B cell (primary cell): ENCODE measurements around the gene ATG2A. TPM values are rescaled to one million over a fixed set of nuclear protein-coding genes. Genes with fewer than 3 reads are reported as not detected.

Experiments used
- ATAC-seq: fragments of 200-7000 bp; cut with Tn5 transposase; one replicate; pipeline ENCODE4 v1.10.0; 2021; ENCODE audit warnings: low read depth, mild to moderate bottlenecking, moderate number of reproducible peaks, moderate library complexity
- CTCF ChIA-PET: fragments of 350-600 bp; sonication (Branson Sonifier 250); formaldehyde crosslinking; loops from one replicate; lab custom pipeline; 2021; ENCODE audit warnings: antibody characterized with exemption, inconsistent platforms; lab: Charles Lee
- POLR2A ChIA-PET: fragments of 350-600 bp; sonication (Branson Sonifier 250); formaldehyde crosslinking; loops from one replicate; lab custom pipeline; 2021; ENCODE audit warnings: antibody characterized with exemption; lab: Charles Lee
- DNase-seq: peaks from one replicate; pipeline ENCODE4 v3.0.0; 2013
- H2AFZ ChIP-seq: 2 replicates; pipeline ENCODE4 v1.6.1; 2012; ENCODE audit warnings: mild to moderate bottlenecking, low read depth, low read length; ENCODE audit not compliant: insufficient read depth, poor library complexity, severe bottlenecking
- H3K27ac ChIP-seq, 2 donors: 1 replicate in 1 of 2; 2 replicates in 1 of 2; pipeline ENCODE4 v1.5.1; 2012 to 2013; ENCODE audit warnings: low read length in 2 of 2, mild to moderate bottlenecking in 2 of 2, moderate library complexity in 1 of 2
- H3K27me3 ChIP-seq, 4 experiments: fragments of 200-600 bp in 1 of 4; sonication (generic) in 1 of 4; replicated peaks in 1 of 4; 1 replicate in 2 of 4; 2 replicates in 2 of 4; pipeline versions ENCODE4 v1.6.1 to v1.7.0; 2013 to 2016; ENCODE audit warnings: low read length in 3 of 4, mild to moderate bottlenecking in 2 of 4, mixed read lengths in 1 of 4, moderate library complexity in 1 of 4; ENCODE audit not compliant: insufficient read depth in 4 of 4, control insufficient read depth in 3 of 4; ENCODE audit errors: control extremely low read depth in 1 of 4
- H3K36me3 ChIP-seq, 2 experiments: replicated peaks in 1 of 2; 1 replicate in 1 of 2; 2 replicates in 1 of 2; pipeline versions ENCODE4 v1.6.1 to v1.7.1; 2013; ENCODE audit warnings: low read length in 1 of 2; ENCODE audit not compliant: insufficient read depth in 2 of 2, control insufficient read depth in 1 of 2; ENCODE audit errors: control extremely low read depth in 1 of 2, extremely low read depth in 1 of 2
- H3K4me1 ChIP-seq, 2 donors: fragments of 200-600 bp in 1 of 2; sonication (generic) in 1 of 2; 1 replicate in 1 of 2; 2 replicates in 1 of 2; pipeline versions ENCODE4 v1.5.1 to v1.6.1; 2013 to 2017; ENCODE audit warnings: low read length in 2 of 2; ENCODE audit not compliant: control insufficient read depth in 2 of 2, insufficient read depth in 2 of 2
- H3K4me2 ChIP-seq: replicated peaks from 2 replicates; pipeline ENCODE3; 2012; ENCODE audit warnings: mild to moderate bottlenecking, low read depth, low read length; ENCODE audit not compliant: poor library complexity, severe bottlenecking
- H3K4me3 ChIP-seq, 5 experiments: fragments of 200-600 bp in 1 of 5; sonication (generic) in 1 of 5; 1 replicate in 3 of 5; 2 replicates in 2 of 5; pipeline versions ENCODE4 v1.5.1 to v1.7.0; 2011 to 2016; ENCODE audit warnings: low read length in 4 of 5, mild to moderate bottlenecking in 4 of 5, low read depth in 2 of 5, control low read depth in 1 of 5, moderate library complexity in 1 of 5; ENCODE audit not compliant: insufficient read depth in 1 of 5; ENCODE audit errors: control extremely low read depth in 1 of 5, extremely low read depth in 1 of 5
- H3K79me2 ChIP-seq: fragments of 200-600 bp; sonication (generic); one replicate; pipeline ENCODE4 v1.6.0; 2016; ENCODE audit warnings: low read length; ENCODE audit not compliant: control insufficient read depth, insufficient read depth
- H3K9ac ChIP-seq: fragments of 200-600 bp; sonication (generic); 2 replicates; pipeline ENCODE4 v1.6.1; 2017; ENCODE audit warnings: mild to moderate bottlenecking, low read length, moderate library complexity
- H3K9me3 ChIP-seq, 3 donors: one replicate each; pipeline versions ENCODE4 v1.6.1 to v1.7.1; 2013; ENCODE audit warnings: low read length in 2 of 3; ENCODE audit not compliant: control insufficient read depth in 2 of 3, insufficient read depth in 1 of 3; ENCODE audit errors: control extremely low read depth in 1 of 3
- H4K20me1 ChIP-seq: 2 replicates; pipeline ENCODE4 v1.6.0; 2012; ENCODE audit warnings: mild to moderate bottlenecking, low read length; ENCODE audit not compliant: insufficient read depth, control insufficient read depth, poor library complexity, severe bottlenecking
- H3K27ac Mint-ChIP-seq: one replicate; pipeline ENCODE4 v1.8.0; 2021; ENCODE audit warnings: mixed read lengths
- H3K27me3 Mint-ChIP-seq: one replicate; pipeline ENCODE4 v1.8.0; 2021; ENCODE audit warnings: mixed read lengths
- H3K4me1 Mint-ChIP-seq: one replicate; pipeline ENCODE4 v1.8.0; 2021; ENCODE audit warnings: mixed read lengths
- H3K4me3 Mint-ChIP-seq: one replicate; pipeline ENCODE4 v1.8.0; 2021; ENCODE audit warnings: mixed read lengths
- H3K9me3 Mint-ChIP-seq: one replicate; pipeline ENCODE4 v1.8.0; 2022; ENCODE audit warnings: mixed read lengths; ENCODE audit not compliant: insufficient read depth
- EZH2 ChIP-seq: IDR thresholded peaks from 2 replicates; pipeline ENCODE4 v1.6.1; 2012; ENCODE audit warnings: borderline replicate concordance, low read depth, mild to moderate bottlenecking, moderate library complexity, low read length; ENCODE audit not compliant: insufficient read depth, poor library complexity, severe bottlenecking
- WGBS: methylation state at CpG from one replicate; pipeline ENCODE4 v1.1.5; 2013; ENCODE audit warnings: missing lambda C conversion rate; ENCODE audit not compliant: insufficient coverage; 5-methylcytosine and 5-hydroxymethylcytosine counted together
- intact Hi-C: fragments of 100-400 bp; cut with micrococcal nuclease; formaldehyde crosslinking; loops from one replicate; pipeline ENCODE4 v1.10.0; 2022
- polyA plus RNA-seq: library from polyadenylated mRNA; depleted of rRNA; stranded (reverse); fragments of >200 nt; gene quantifications from 2 replicates; pipeline ENCODE4 v1.2.3, GENCODE V29; 2012
- total RNA-seq, 2 donors: library from RNA; stranded (reverse); fragments of 120-200 nt in 1 of 2; gene quantifications; 1 replicate in 1 of 2; 2 replicates in 1 of 2; pipeline versions ENCODE4 v1.2.3 to v1.2.4, GENCODE V29; 2013 to 2022
- TF ChIP-seq, protein P1 (sequence below): fragments of 200-600 bp; IDR thresholded peaks from one replicate; pipeline ENCODE4 v1.8.0; 2022; ENCODE audit warnings: antibody characterized with exemption, mild to moderate bottlenecking

ATG2A gene
- total and polyA plus RNA-seq, 2 donors (not counting 1 experiment from before 2014, with no cell fraction given) = 24.3 to 38.6 TPM

- peaks cover 57 to 69% of the 10 kb centered on the region in 2 donors for H3K4me1 ChIP-seq
- peak overlapping the region; percentile 94 for H3K27ac Mint-ChIP-seq
- WGBS = under 1% methylated on average over 38 of the region's 41 CpGs
- peak overlapping the region; percentile 47 to 79 for H3K27ac ChIP-seq
- DNase-seq (peak; percentile 64), ATAC-seq (peak; percentile 8)
- H3K9me3 ChIP-seq = peaks cover 0 to 4% (median 0%) of the 10 kb centered on the region in 3 donors
- H3K9ac ChIP-seq = peak overlapping the region; percentile 99
- peak overlapping the region; percentile 78 to 99 (median 92) for H3K4me3 ChIP-seq
- ChIA-PET CTCF (interaction anchor here (0.7 to 30.2 kb wide), 5 partner anchors 10 to 21 kb away, joined by 3 to 1254 read pairs (median 9); partner anchors contain the start of gene CDC42BPG), POLR2A (interaction anchor here (0.5 to 10.0 kb wide), 13 partner anchors 9 to 985 kb away, joined by 3 to 158 read pairs (median 4); partner anchors contain the start of gene ARL2)
- no peaks in the 10 kb centered on the region for H3K9me3 Mint-ChIP-seq
- no peaks in the 10 kb centered on the region for H3K27me3 Mint-ChIP-seq
- TF ChIP-seq EZH2 = no peak
- TF ChIP-seq, protein P1, sequence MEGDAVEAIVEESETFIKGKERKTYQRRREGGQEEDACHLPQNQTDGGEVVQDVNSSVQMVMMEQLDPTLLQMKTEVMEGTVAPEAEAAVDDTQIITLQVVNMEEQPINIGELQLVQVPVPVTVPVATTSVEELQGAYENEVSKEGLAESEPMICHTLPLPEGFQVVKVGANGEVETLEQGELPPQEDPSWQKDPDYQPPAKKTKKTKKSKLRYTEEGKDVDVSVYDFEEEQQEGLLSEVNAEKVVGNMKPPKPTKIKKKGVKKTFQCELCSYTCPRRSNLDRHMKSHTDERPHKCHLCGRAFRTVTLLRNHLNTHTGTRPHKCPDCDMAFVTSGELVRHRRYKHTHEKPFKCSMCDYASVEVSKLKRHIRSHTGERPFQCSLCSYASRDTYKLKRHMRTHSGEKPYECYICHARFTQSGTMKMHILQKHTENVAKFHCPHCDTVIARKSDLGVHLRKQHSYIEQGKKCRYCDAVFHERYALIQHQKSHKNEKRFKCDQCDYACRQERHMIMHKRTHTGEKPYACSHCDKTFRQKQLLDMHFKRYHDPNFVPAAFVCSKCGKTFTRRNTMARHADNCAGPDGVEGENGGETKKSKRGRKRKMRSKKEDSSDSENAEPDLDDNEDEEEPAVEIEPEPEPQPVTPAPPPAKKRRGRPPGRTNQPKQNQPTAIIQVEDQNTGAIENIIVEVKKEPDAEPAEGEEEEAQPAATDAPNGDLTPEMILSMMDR = no peak
- H3K36me3 ChIP-seq = peaks cover 0 to 27% of the 10 kb centered on the region in 2 experiments
- intact Hi-C loops = loop anchor here (1.0 to 2.0 kb wide), 6 partner anchors 12 to 132 kb away; partner anchors contain the start of genes ATG2A and MAP4K2
- H3K4me2 ChIP-seq = peak overlapping the region; percentile 95
- peaks cover 55% of the 10 kb centered on the region for H4K20me1 ChIP-seq
- H2AFZ ChIP-seq = peak overlapping the region; percentile 49
- peak overlapping the region; percentile 95 for H3K4me3 Mint-ChIP-seq
- H3K4me1 Mint-ChIP-seq = peaks cover 71% of the 10 kb centered on the region
- H3K79me2 ChIP-seq = peaks cover 58% of the 10 kb centered on the region
- H3K27me3 ChIP-seq = no peaks in the 10 kb centered on the region
Observed at GRCh38 chr11:64877390-64878222, 39.4 kb downstream of the ATG2A start.
